Stimulated activated CD8-positive, alpha-beta memory T cell treated with anti-CD3 and anti-CD28 coated beads, Interleukin-4, amount 100 ng/mL, for 48 hours (primary cell): ENCODE data around the gene RNF115.

Experiments
- DNase-seq: peaks from one replicate; pipeline ENCODE4 v3.0.0-alpha.2; 2020

Gene RNF115

GRCh38 chr1:145692785-145693443 is 131.0 kb downstream of the RNF115 start:
- no peak for DNase-seq

- DNase-seq = peak; percentile 42
Observed at GRCh38 chr1:145690587-145691558, 133.0 kb downstream of the RNF115 start.

- DNase-seq = no peak
Observed at GRCh38 chr1:145689922-145690321, 134.0 kb downstream of the RNF115 start.

- DNase-seq = no peak
Observed at GRCh38 chr1:145688924-145689323, 135.0 kb downstream of the RNF115 start.
